Measurements from ENCODE around the gene PLCG2.

The PLCG2 gene

DNA sequence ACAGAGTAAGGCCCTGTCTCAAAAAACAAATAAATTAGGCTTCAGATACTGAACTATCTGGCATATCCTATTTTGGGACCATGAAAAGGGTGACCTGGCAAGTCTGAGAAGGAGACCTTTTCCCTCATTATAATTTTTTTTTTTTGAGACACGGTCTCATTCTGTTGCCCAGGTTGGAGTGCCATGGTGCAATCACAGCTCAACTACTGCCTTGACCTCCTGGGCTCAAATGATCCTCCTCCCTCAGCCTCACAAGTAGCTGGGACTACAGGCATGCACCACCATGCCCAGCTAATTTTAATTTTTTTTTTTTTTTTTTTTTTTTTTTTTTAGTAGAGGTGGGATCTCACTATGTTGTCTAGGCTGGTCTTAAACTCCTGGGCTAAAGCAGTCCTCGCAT is 37.3 kb downstream of the PLCG2 start:
- DNase-seq (ENCODE audit: low read depth in 2 of 2) = no peak

DNA sequence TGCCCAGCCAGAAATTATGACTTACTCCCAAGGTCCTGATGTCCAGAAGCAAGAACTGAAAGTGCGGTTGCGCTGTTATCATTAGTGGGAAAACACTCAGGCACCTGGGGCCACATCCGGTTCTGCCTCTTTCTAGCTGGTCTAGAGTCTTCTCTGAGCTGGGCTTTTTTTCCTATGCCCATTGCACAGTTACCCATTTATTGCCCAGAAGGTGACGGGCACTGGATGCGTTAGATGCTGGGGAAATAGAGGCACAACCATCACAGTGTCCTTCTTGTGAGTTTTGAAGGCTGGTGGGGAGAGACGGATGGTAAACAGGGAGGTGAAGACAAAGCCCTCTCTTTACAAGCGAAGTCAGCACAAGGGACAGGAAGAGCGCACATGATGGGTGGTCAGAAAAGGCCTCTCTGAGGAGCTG is 37.7 kb downstream of the PLCG2 start:
- no peak for DNase-seq (ENCODE audit: low read depth in 2 of 2)

DNA sequence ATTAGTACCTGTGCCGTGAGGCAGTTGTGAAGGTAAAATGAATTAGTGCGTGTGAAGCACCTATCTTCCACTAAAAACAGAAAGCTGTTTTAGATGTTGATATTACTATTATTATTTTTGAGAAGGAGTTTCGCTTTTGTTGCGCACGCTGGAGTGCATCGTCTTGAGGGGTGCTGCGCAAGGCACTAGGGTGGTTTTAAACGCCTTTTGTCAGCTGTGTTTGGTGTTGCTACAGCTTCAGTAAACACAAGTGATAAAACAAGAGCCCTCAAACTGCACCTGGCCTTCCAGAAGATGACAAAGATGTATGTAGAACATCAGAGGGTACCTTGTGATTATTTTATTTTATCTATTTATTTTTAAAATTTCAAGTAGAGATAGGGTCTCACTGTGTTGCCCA is 38.2 kb downstream of the PLCG2 start:
- no peak for DNase-seq (ENCODE audit: low read depth in 2 of 2)

GRCh38 chr16:81817789-81818567 is 38.9 kb downstream of the PLCG2 start:
- DNase-seq (ENCODE audit: low read depth in 2 of 2) = no peak

DNA sequence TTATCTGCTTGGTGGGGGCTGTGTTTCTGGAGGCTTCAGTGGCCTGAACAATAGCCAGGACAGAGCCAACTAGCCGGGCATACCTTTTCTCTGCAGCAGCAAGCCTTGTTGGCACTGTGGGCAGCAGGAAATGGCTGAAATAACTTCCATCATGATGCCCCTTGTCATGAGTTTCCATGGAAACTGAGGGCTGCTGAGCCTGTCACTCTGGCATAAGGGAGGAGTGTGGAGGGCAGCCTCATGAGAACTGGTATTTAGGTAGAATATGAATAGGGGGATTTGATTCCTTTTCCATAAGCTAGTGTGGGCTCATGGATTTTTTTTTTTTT is 39.4 kb downstream of the PLCG2 start:
- DNase-seq (ENCODE audit: low read depth in 2 of 2) = no peak

DNA sequence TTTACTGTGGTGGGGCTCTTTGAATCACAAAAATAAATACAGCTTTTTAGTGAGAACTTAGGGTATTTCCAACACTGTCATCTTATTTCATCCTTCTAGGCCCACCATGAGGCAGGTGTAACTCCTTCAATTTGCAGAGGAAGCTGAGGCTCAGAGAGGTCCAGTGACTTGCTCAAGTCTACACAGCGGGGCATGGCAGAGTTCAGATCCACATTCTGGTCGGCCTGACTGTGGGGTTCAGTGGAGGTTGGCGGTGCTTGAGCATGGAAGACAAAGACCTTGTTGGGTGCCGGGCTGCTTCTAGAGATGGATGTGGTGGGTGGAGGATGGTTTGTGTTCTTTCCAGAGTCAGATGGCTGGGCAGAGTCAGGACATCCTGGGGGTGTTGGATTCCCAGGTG is 39.8 kb downstream of the PLCG2 start:
- DNase-seq (ENCODE audit: low read depth in 2 of 2) = no peak

DNA sequence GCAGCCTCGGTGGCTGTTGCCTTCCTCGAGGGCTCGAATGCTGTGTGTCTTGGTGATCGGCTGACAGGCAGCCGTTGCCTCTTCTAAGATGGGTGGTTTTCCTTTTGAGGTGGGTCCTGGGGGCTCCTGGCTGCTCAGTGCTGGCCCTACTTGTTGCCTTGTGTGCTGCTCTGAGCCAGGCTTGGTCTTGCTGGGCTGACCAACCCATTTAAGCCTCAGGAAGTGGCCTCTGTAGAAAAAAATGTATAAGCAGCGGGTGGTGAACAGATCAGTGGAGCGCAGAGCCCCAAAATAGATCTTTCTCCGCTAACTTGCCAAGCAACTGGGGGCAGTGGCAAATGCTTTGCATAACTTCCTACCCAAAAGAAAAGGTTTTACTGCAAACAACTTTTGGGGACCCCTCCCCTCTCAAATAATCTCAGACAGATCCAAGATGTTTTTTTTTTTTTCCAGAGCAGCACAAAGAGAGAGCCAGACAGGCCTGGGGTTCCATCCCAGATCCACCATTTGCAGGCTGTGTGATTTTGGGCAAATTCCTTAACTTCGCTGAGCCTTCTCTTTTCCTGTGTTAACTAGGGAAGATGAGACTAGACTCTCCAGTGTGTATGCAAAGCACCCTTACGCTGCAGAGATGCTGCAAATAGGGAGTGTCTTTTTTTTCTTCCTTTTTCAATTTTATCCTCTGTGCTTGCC is 42.5 kb downstream of the PLCG2 start:
- DNase-seq (ENCODE audit: low read depth in 2 of 2) = no peak

DNA sequence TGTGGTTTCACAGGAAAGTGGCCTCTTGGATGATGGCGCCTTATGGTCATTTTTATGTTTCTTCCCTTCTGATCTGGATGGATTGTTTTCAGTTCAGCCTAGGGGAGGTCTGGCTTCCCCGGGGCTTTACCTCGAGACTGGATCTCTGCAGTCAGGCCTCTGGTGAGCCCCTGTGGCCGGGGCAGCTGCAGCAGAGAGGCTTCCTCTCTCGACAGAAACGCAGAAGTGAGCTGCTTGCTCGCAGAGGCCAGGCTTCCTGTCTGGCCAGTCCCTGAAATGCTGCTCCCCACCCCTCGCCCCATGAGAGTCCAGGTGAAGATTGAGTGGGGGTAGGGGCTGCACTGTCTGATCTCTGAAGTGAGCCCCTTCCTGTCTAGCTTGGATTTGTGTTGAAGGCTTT is 44.0 kb downstream of the PLCG2 start:
- DNase-seq (ENCODE audit: low read depth in 2 of 2) = no peak

GRCh38 chr16:81823734-81824133 is 44.6 kb downstream of the PLCG2 start:
- DNase-seq (ENCODE audit: low read depth in 2 of 2) = no peak

GRCh38 chr16:81826523-81826922 is 47.4 kb downstream of the PLCG2 start:
- no peak for DNase-seq (ENCODE audit: low read depth in 2 of 2)

- DNase-seq (ENCODE audit: low read depth in 2 of 2) = no peak
Observed at GRCh38 chr16:81830845-81831540, 51.9 kb downstream of the PLCG2 start.

GRCh38 chr16:81831722-81832126 is 52.6 kb downstream of the PLCG2 start:
- peak; percentile 11 to 21 for DNase-seq (ENCODE audit: low read depth in 2 of 2)

- no peak for DNase-seq (ENCODE audit: low read depth in 2 of 2)
Observed at GRCh38 chr16:81832801-81833547, 53.9 kb downstream of the PLCG2 start.

- DNase-seq (ENCODE audit: low read depth in 2 of 2) = no peak
Observed at GRCh38 chr16:81833751-81834150, 54.7 kb downstream of the PLCG2 start.

- DNase-seq (ENCODE audit: low read depth in 2 of 2) = no peak
Observed at GRCh38 chr16:81834868-81835267, 55.8 kb downstream of the PLCG2 start.

- DNase-seq (ENCODE audit: low read depth in 2 of 2) = no peak
Observed at GRCh38 chr16:81836279-81837054, 57.4 kb downstream of the PLCG2 start.

DNA sequence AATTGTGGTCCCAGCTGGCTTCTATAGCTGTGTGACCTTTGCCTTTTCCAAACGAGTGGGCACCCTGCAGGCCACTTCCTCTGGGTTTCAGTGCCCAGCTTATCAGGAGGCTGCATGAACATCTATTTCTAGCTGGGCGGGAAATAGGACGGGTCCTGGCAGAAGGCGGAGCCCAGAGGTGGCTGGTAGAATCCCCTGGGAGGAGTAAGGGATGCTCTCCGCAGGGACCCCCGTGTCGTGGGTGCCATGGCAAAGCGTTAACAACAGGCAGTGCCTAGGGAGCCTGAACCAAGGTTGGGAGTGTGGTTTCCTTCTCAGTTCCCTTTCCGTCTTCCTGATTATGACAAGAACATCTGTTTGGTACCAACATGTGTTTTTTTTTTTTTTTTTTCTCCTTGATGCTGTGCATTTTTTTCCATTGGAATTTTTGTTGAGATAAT is 58.2 kb downstream of the PLCG2 start:
- no peak for DNase-seq (ENCODE audit: low read depth in 2 of 2)

DNA sequence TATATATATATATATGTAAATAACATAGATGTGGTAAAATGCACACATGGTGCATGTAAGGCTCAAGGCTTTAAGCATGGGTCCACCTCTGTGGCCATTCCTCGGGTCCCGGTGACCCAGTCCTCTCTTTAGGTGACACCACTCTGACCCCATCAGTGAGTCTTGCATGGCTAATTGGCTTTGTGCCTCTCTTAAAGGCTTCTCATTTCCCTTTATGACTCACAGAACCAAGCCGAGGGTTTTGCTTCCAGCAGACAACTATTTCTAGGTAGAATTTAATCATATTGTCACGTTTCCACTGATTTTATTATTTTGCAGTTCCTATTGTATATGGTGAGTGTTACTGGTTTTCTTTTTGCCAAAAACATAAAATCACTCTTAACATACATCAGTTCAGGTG is 59.7 kb downstream of the PLCG2 start:
- no peak for DNase-seq (ENCODE audit: low read depth in 2 of 2)

- no peak for DNase-seq (ENCODE audit: low read depth in 2 of 2)
Observed at GRCh38 chr16:81841722-81842121, 62.6 kb downstream of the PLCG2 start.

DNA sequence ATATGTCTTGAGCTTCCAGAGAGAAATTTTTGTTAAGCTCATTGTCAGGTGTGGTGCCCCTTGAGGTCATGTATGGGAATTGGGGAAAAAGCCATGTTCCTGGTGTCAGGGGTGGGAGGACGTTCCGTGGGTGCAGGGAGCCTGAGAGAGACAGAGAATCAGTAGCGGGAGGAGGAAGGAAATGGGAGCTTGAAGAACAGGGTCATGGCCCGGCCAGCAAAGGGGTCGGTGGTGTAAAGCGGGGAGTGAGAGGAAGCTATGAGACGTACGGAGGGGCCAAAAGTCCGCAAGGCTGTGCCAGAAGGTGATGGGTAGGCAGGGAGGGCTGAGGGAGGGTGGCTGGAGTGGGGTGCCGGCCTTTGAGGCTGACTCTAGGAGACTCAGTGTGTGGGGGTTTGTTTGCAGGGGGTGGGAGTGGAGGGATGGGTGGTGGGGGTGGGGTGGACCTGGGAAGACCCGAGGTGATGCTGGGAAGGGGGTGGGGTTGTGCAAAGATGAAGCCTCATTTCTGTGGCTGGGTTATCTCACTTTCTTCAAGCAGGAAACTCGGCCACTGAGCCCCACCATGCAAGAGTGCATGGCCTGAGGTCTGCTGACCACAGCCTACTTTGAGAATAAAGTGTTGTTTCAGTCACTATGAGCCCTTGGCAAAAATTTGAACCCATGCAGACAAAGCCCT is 63.6 kb downstream of the PLCG2 start:
- DNase-seq (ENCODE audit: low read depth in 2 of 2) = no peak

DNA sequence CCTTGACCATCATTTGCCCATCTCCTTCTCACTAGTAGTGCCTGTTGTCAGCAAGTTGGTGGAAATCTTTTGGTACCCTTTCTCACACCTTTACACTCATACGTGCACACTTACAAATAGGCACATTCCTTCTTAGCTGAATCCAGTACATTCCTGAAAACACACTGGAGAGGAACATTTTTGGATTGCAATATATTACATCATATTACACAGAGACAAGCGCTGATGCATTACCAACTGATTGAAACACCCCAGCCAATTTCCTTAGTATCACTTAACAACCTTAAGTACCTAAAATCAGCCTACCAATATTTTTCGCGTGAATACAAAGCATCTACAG is 64.1 kb downstream of the PLCG2 start:
- no peak for DNase-seq (ENCODE audit: low read depth in 2 of 2)
